Measurements from ENCODE around the gene NCR2.
A peak's percentile ranks its signal among the peaks of the same experiment; 100 is the strongest.
"Not testable (repeated sequence)": the region's sequence is repeated elsewhere in the genome, so short reads cannot be mapped to it uniquely, and the experiment has no call there.

The NCR2 gene, protein sequence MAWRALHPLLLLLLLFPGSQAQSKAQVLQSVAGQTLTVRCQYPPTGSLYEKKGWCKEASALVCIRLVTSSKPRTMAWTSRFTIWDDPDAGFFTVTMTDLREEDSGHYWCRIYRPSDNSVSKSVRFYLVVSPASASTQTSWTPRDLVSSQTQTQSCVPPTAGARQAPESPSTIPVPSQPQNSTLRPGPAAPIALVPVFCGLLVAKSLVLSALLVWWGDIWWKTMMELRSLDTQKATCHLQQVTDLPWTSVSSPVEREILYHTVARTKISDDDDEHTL

GRCh38 chr6:41335296-41335695 is at the start of gene NCR2:
Gene NCR2 (plus strand): TSS chr6:41335608. CDS start chr6:41335877, 269 bp downstream.
- no peak for DNase-seq

DNA sequence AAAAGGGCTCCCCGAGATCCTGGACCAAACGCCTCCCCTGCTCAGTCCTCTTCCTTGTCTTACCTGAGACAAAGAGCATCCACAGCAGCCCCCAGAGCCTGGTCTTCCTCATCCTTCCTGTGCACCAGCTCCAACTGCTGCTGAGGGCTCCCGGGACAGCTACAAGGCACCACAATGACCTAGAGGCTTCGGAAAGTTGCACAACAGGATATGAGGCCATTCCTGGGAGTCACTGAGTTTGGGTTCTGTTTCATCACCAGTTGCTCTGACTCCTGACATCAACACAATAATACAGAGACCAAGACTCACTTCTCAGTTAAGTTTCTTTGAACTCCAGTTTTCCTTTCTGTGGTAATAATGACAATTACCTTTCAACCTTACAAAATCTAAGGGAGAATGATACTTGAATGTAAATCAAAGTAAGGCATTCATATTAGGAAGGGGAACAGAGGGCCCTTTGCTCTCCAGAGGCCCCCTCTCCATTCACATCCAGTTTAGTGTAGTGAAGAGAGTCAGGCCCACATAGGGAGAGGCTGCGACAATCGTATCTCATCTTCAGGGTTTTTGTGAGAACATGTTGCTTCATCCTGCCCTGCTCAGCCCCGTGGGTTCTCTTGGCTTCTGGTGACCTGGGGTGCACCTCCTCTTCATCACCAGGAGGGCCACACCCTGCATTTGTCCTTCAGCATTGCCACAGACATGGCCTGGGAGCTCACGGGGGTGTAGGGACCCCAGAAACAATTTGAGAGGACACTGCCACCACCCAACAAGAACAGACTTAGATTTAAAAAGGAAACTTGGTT is 48.7 kb upstream of the NCR2 start, which contains the start of gene TREM1:
Gene TREM1, minus strand, starts transcription at position 139 of the 803 bp plus-strand sequence. Its CDS starts 27 bp downstream, at position 112.
- DNase-seq = no peak

- DNase-seq = no peak
Observed at GRCh38 chr6:41288030-41288753, 47.2 kb upstream of the NCR2 start.

DNA sequence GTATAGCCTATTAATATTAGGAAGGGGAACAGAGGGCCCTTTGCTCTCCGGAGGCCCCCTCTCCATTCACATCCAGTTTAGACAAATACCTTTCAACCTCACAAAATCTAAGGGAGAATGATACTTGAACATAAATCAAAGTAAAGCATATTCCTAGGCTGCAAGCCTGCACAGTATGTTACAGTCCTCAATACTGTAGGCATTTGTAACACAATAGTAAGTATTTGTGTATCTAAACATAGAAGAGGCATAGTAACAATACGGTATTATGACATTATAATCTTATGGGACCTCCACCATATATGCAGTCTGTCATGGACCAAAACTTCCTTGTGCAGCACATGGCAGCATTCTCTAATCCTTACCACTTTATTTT is 46.7 kb upstream of the NCR2 start:
- DNase-seq = no peak

DNA sequence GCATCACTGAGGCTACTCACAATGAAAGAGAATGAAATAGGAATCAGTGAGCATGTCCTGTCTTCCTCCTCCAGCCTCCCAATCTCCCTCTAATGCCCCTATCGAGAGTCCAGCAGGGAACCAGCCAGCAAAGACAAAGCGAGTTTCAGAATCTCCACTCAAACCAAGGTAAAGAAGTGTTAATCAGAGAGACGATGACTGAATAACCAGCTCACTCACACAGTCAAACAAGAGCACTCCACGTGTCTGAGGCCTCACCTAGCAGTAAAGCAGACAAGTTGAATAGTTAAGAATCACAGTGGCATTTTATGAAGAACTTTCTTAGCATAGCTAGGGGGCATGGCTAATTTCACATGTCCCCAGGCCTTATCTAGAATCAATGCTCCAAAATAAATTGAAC is 45.6 kb upstream of the NCR2 start:
- DNase-seq = no peak

- no peak for DNase-seq
Observed at GRCh38 chr6:41291717-41292116, 43.7 kb upstream of the NCR2 start.

DNA sequence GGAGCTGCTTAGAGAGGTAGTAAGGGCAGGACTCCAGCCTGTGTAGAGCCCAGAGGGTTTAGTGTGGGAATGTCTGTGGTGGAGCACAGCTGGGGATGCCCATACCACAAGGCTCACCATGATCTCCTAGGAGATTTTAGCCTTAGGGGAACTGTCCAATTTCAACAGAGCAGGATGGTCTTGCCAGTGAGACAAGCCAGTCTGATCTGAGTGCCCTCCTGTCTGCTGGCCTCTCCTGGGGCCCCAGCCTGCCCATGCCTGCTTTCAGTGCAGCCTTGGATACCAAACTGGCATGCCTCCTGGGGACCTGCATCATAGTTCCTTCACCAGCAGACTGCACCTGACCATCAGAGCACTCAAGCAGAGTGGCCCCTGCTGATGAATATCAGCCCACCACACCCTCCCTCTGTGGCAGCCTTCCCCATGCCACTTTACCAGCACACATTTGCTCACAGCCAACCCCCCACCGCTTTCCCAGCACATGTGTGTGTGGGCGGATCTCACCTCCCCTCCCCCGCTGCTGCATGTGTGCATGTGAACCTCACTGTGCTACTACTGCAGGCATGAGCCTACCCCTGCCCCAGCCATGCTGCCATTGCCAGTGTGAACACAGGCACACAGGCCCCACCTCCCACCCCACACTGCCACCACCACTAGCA is 41.1 kb upstream of the NCR2 start:
- DNase-seq = no peak

GRCh38 chr6:41297248-41297647 is 38.2 kb upstream of the NCR2 start:
- DNase-seq = not testable (repeated sequence)

- no peak for DNase-seq
Observed at GRCh38 chr6:41298785-41299502, 36.5 kb upstream of the NCR2 start.

DNA sequence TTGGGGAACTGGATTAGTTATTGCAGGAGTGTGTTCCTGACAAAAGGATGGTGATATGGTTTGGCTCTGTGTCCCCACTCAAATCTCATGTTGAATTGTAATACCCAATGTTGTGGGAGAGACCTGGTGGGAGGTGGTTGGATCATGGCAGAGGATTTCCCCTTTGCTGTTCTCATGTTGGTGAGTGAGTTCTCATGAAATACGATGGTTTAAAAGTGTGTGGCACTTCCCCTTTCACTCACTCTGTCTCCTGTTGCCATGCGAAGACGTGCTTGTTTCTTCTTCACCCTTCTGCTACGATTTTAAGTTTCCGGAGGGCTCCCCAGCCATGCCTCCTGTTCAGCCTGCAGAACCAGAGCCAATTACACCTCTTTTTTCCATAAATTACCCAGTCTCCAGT is 32.8 kb upstream of the NCR2 start:
- DNase-seq = no peak

DNA sequence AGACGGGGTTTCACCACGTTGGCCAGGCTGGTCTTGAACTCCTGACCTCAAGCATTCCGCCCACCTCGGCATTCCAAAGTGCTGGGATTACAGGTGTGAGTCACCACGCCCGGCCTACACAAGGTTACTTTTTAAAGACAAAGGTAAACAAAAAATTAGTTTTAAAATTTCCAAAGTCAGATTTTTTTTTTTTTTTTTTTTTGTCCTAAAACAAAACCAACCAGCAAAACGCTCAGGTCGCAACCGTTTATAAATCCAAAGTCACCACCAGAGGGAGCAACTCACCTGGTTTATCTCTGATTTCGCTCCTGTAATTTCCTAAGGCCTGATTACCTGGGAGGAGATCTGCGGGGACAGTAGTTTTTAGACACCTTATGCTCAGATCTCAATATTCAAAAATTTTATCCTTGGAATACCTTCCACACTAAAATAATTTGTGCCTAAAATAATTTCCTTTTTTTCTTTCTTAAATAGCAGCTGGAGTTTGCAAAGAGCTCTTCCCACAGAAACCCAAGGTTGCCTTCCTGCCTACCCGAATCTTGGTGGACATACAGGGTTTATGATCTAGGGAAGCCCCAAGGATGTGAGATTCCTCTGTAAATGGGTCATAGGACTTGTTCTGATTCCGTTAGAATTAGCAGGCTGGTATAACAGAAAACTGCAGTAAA is 29.1 kb upstream of the NCR2 start:
- no peak for DNase-seq

GRCh38 chr6:41315203-41315602 is 20.2 kb upstream of the NCR2 start:
- DNase-seq = no peak

GRCh38 chr6:41315943-41316620 is 19.3 kb upstream of the NCR2 start:
- DNase-seq = peak; percentile 31

DNA sequence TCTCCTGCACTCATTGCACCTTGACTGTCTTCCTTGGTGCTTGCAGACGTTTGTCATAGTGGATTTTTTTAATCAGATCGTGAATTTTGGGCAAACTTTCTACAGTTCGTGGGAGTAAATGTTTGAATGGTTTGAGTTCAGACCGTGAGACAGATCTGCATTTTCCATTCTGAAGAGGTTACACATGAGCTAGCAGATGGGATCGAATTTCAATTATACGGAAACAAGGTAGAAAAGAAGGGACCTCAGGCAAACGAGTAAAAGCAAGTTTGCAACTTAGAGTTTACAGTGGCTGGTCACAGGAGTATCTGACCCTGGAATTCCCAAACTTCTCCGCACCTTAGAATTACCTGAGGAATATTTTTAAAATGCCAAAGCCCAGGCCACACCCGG is 17.2 kb upstream of the NCR2 start:
- no peak for DNase-seq

DNA sequence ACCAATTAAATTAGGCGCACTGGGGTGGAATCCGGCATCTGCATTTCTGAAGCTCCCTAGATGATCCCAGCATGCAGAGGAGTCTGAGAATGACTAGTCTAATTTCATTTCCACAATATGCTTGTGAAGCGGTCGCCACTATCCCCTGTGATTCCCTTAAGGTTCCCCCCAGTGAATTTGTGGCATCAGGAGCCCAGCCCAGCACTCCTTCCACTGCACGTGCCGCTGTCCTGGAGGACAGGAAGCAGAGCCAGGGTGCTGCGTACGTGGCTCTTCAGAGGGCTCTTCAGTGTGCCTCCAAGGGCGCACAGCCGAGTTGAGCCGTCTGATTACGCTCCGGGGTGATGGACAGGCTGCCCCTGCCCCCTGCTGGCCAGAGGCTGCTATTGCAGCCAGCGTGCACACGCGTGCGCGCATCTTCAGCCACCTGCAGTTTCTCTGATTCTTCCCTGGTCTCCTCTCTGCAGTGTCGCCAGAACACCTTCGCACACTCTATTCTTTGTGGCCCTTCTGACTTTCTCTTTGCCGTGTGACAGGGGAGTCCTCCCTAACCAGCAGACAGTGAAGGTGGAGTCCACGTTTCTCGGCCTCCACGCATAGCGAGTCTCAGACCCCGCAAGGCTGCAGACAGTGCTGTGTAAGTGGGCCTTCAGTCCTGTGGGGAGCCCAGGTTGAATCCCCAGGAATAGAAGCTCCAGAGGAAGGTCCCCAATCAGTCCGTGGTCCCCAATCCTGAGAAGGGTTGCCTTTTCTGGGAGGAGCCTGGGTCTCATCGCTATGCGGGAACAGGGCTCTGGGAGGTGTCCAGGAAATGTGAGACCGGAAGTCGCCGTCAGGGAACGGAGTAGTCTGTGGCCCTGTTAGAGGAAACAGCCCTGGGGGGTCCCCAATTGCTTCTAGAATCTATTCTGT is 16.5 kb upstream of the NCR2 start:
- peak; percentile 86 for DNase-seq

GRCh38 chr6:41321183-41321582 is 14.2 kb upstream of the NCR2 start:
- DNase-seq = no peak

DNA sequence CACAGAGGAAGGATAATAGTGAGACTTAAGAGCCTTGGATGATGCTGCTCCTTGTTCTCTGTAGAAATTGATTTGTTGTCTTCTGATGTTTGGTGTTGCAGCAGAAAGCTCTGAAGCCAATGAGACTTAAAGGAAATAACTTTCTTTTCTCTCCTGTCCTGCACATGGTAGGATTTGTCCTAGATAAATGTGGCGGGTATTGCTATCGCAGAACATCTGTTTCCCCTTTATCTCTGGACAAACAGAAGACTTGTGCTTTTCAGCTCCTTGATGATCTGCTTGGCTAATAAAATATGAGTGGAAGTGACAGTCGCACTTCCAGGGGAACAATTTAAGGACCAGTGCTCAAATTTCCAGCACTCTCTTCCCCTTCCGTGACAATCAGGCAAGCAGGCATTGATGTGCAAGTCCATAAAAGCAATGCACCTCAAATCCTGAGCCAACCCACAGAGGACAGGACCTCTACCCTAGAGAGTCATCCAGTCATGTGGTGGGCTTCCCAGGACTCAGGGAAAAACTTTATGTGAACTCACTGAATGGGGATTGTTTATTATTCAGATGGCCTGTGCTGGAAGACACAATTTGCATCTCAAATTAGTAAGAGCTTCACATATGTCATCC is 9.9 kb upstream of the NCR2 start:
- DNase-seq = no peak

DNA sequence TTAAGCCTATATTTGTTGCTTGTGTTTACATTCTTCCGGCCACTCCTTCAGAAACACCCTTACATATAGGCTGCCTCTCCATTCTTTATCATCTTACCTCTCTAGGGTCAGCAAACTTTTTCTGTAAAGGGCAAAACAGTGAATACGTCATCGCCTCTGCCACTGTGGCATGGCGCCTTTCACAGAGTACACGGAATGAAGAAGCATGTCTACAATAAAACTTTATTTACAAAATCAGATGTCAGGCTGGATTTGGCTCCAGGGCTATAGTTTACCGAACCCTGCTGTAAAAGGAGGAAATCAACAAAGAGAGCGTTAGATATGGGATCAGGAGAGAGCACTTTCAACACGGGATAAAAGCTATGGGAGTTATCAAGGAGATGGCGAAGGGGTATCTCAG is 9.3 kb upstream of the NCR2 start:
- DNase-seq = no peak

GRCh38 chr6:41327177-41327576 is 8.2 kb upstream of the NCR2 start:
- no peak for DNase-seq
